Thoracic aorta (tissue), 2 donors: ENCODE data around the gene SLC6A2. TPM values are rescaled to one million over a fixed set of nuclear protein-coding genes. Genes with fewer than 3 reads are reported as not detected.

ENCODE experiments used
- ATAC-seq: fragments of 150-250 bp; one replicate; pipeline ENCODE4 v1.8.0; 2017; ENCODE audit warnings: low read depth; ENCODE audit not compliant: insufficient number of reproducible peaks, low FRiP score
- DNase-seq: peaks from one replicate; pipeline ENCODE4 v3.0.0-alpha.2; 2020; ENCODE audit warnings: low spot score
- H3K27ac ChIP-seq, 2 donors: fragments of 200-600 bp; sonication (generic); 1 replicate in 1 of 2; 2 replicates in 1 of 2; pipeline ENCODE4 v1.5.1; 2016; ENCODE audit warnings: mild to moderate bottlenecking in 2 of 2, moderate library complexity in 2 of 2
- H3K27me3 ChIP-seq: fragments of 200-600 bp; sonication (generic); replicated peaks from 2 replicates; pipeline ENCODE4 v1.6.0; 2016; ENCODE audit warnings: mild to moderate bottlenecking; ENCODE audit not compliant: insufficient read depth
- H3K36me3 ChIP-seq: fragments of 200-600 bp; sonication (generic); one replicate; pipeline ENCODE4 v1.5.1; 2016
- H3K4me1 ChIP-seq, 2 donors: fragments of 200-600 bp; sonication (generic); 1 replicate in 1 of 2; 2 replicates in 1 of 2; pipeline versions ENCODE4 v1.5.1 to v1.6.0; 2016; ENCODE audit warnings: low read depth in 2 of 2, mild to moderate bottlenecking in 1 of 2; ENCODE audit not compliant: control insufficient read depth in 1 of 2
- H3K4me3 ChIP-seq: fragments of 200-600 bp; sonication (generic); 2 replicates; pipeline ENCODE4 v1.5.1; 2016; ENCODE audit warnings: mild to moderate bottlenecking
- H3K9me3 ChIP-seq: fragments of 200-600 bp; sonication (generic); 2 replicates; pipeline ENCODE4 v1.5.1; 2016
- CTCF ChIP-seq: fragments of 200-600 bp; sonication (generic); IDR thresholded peaks from one replicate; pipeline ENCODE4 v1.5.1; 2019; ENCODE audit warnings: antibody characterized with exemption
- total RNA-seq, 2 donors: library from RNA; depleted of rRNA; stranded (reverse); fragments of >200 nt; gene quantifications; one replicate each; pipeline versions ENCODE4 v1.1.0 to v1.2.3, GENCODE V29; 2016

The SLC6A2 gene
- total RNA-seq, 2 donors from 2014 or later = 0.85 TPM; not detected in 1

GRCh38 chr16:55700067-55700466 is 44.3 kb downstream of the SLC6A2 start:
- DNase-seq (no peak), ATAC-seq (no peak)
- Histone ChIP-seq H3K9me3 (no peaks in the 10 kb centered on the region), H3K4me1 (no peaks in the 10 kb centered on the region), H3K27me3 (no peaks in the 10 kb centered on the region), H3K4me3 (no peak overlapping the region), H3K27ac (no peak overlapping the region), H3K36me3 (no peaks in the 10 kb centered on the region)
- TF ChIP-seq CTCF = no peak

GRCh38 chr16:55700961-55701360 is 45.2 kb downstream of the SLC6A2 start:
- DNase-seq (no peak), ATAC-seq (no peak)
- Histone ChIP-seq H3K27ac (no peak overlapping the region), H3K36me3 (no peaks in the 10 kb centered on the region), H3K4me3 (no peak overlapping the region), H3K27me3 (no peaks in the 10 kb centered on the region), H3K9me3 (no peaks in the 10 kb centered on the region), H3K4me1 (no peaks in the 10 kb centered on the region)
- no peak for TF ChIP-seq CTCF

- Histone ChIP-seq H3K9me3 (no peaks in the 10 kb centered on the region), H3K4me1 (no peaks in the 10 kb centered on the region), H3K4me3 (no peak overlapping the region), H3K27me3 (no peaks in the 10 kb centered on the region), H3K36me3 (no peaks in the 10 kb centered on the region), H3K27ac (no peak overlapping the region)
- peak; percentile 40 for TF ChIP-seq CTCF
- no peak for ATAC-seq
- DNase-seq = no peak
Measured at GRCh38 chr16:55701442-55702319, 45.9 kb downstream of the SLC6A2 start.

- DNase-seq (no peak), ATAC-seq (no peak)
- Histone ChIP-seq H3K27me3 (no peaks in the 10 kb centered on the region), H3K4me1 (no peaks in the 10 kb centered on the region), H3K9me3 (no peaks in the 10 kb centered on the region), H3K36me3 (no peaks in the 10 kb centered on the region), H3K27ac (no peak overlapping the region), H3K4me3 (no peak overlapping the region)
- TF ChIP-seq CTCF = peak; percentile 30
Measured at GRCh38 chr16:55703003-55704001, 47.5 kb downstream of the SLC6A2 start.
